Activated T-helper 17 cell treated with anti-CD3 and anti-CD28 coated beads, Interleukin-2, amount 50 U/mL, for 72 hours (primary cell): Measurements from ENCODE around the gene PRTFDC1. TPM values are rescaled to one million over a fixed set of nuclear protein-coding genes. Genes with fewer than 3 reads are reported as not detected.
"Not testable (repeated sequence)": the region's sequence is repeated elsewhere in the genome, so short reads cannot be mapped to it uniquely, and the experiment has no call there.

Experiments
- ATAC-seq: fragments of 150-1000 bp; cut with Tn5 transposase; replicated peaks from 2 replicates; pipeline ENCODE4 v1.10.0; 2021; ENCODE audit warnings: mild to moderate bottlenecking, moderate library complexity
- H3K27ac Mint-ChIP-seq: one replicate; pipeline ENCODE4 v1.8.0; 2022; ENCODE audit warnings: mixed read lengths
- H3K27me3 Mint-ChIP-seq: one replicate; pipeline ENCODE4 v1.8.0; 2022; ENCODE audit warnings: mixed read lengths
- H3K36me3 Mint-ChIP-seq: one replicate; pipeline ENCODE4 v1.8.0; 2022; ENCODE audit warnings: low read depth, mild to moderate bottlenecking, mixed read lengths
- H3K4me1 Mint-ChIP-seq: one replicate; pipeline ENCODE4 v1.8.0; 2022; ENCODE audit warnings: mixed read lengths
- H3K4me3 Mint-ChIP-seq: one replicate; pipeline ENCODE4 v1.8.0; 2022; ENCODE audit warnings: mild to moderate bottlenecking, mixed read lengths
- H3K9me3 Mint-ChIP-seq: one replicate; pipeline ENCODE4 v1.8.0; 2022; ENCODE audit warnings: mixed read lengths
- total RNA-seq, 2 donors: library from RNA; stranded (reverse); gene quantifications; one replicate each; pipeline ENCODE4 v1.2.3, GENCODE V29; 2022

Gene PRTFDC1
- total RNA-seq, 2 donors from 2014 or later: 0.58 to 0.77 TPM

- Mint-ChIP-seq H3K27ac (peak overlapping the region; percentile 25), H3K9me3 (no peaks in the 10 kb centered on the region), H3K4me3 (no peak overlapping the region), H3K4me1 (no peaks in the 10 kb centered on the region), H3K36me3 (no peaks in the 10 kb centered on the region), H3K27me3 (peaks cover 20% of the 10 kb centered on the region)
- ATAC-seq: no peak
Measured at GRCh38 chr10:24849501-24850299, 102.7 kb downstream of the PRTFDC1 start.

GRCh38 chr10:24849051-24849450 is 103.4 kb downstream of the PRTFDC1 start:
- ATAC-seq: no peak
- no peak overlapping the region for H3K4me3 Mint-ChIP-seq
- H3K36me3 Mint-ChIP-seq: no peaks in the 10 kb centered on the region
- H3K9me3 Mint-ChIP-seq: no peaks in the 10 kb centered on the region
- H3K27ac Mint-ChIP-seq: no peak overlapping the region
- H3K4me1 Mint-ChIP-seq: no peaks in the 10 kb centered on the region
- peaks cover 20% of the 10 kb centered on the region for H3K27me3 Mint-ChIP-seq

GRCh38 chr10:24848195-24848594 is 104.2 kb downstream of the PRTFDC1 start:
- no peak overlapping the region for H3K27ac Mint-ChIP-seq
- no peaks in the 10 kb centered on the region for H3K9me3 Mint-ChIP-seq
- no peak overlapping the region for H3K4me3 Mint-ChIP-seq
- no peaks in the 10 kb centered on the region for H3K36me3 Mint-ChIP-seq
- H3K4me1 Mint-ChIP-seq: no peaks in the 10 kb centered on the region
- H3K27me3 Mint-ChIP-seq: peaks cover 20% of the 10 kb centered on the region
- ATAC-seq: no peak

GRCh38 chr10:24847112-24848070 is 105.0 kb downstream of the PRTFDC1 start:
- no peaks in the 10 kb centered on the region for H3K9me3 Mint-ChIP-seq
- no peaks in the 10 kb centered on the region for H3K4me1 Mint-ChIP-seq
- peaks cover 16% of the 10 kb centered on the region for H3K27me3 Mint-ChIP-seq
- ATAC-seq: no peak
- no peak overlapping the region for H3K27ac Mint-ChIP-seq
- H3K4me3 Mint-ChIP-seq: no peak overlapping the region
- H3K36me3 Mint-ChIP-seq: no peaks in the 10 kb centered on the region

- Mint-ChIP-seq H3K36me3 (no peaks in the 10 kb centered on the region), H3K9me3 (no peaks in the 10 kb centered on the region), H3K27me3 (peaks cover 5% of the 10 kb centered on the region), H3K4me1 (no peaks in the 10 kb centered on the region), H3K4me3 (no peak overlapping the region), H3K27ac (no peak overlapping the region)
- no peak for ATAC-seq
Measured at GRCh38 chr10:24844742-24845141, 107.7 kb downstream of the PRTFDC1 start.

- H3K27me3 Mint-ChIP-seq: peaks cover 5% of the 10 kb centered on the region
- H3K27ac Mint-ChIP-seq: no peak overlapping the region
- H3K9me3 Mint-ChIP-seq: no peaks in the 10 kb centered on the region
- H3K4me1 Mint-ChIP-seq: no peaks in the 10 kb centered on the region
- no peak for ATAC-seq
- no peaks in the 10 kb centered on the region for H3K36me3 Mint-ChIP-seq
- H3K4me3 Mint-ChIP-seq: no peak overlapping the region
Measured at GRCh38 chr10:24843256-24843655, 109.2 kb downstream of the PRTFDC1 start.

- Mint-ChIP-seq H3K4me1 (no peaks in the 10 kb centered on the region), H3K36me3 (no peaks in the 10 kb centered on the region), H3K9me3 (no peaks in the 10 kb centered on the region), H3K4me3 (no peak overlapping the region), H3K27ac (no peak overlapping the region), H3K27me3 (peaks cover 5% of the 10 kb centered on the region)
- ATAC-seq: no peak
Measured at GRCh38 chr10:24842856-24843255, 109.5 kb downstream of the PRTFDC1 start.

GRCh38 chr10:24841530-24841929 is 110.9 kb downstream of the PRTFDC1 start:
- no peaks in the 10 kb centered on the region for H3K27me3 Mint-ChIP-seq
- no peaks in the 10 kb centered on the region for H3K4me1 Mint-ChIP-seq
- H3K9me3 Mint-ChIP-seq: peaks cover 4% of the 10 kb centered on the region
- no peak overlapping the region for H3K4me3 Mint-ChIP-seq
- ATAC-seq: no peak
- no peaks in the 10 kb centered on the region for H3K36me3 Mint-ChIP-seq
- no peak overlapping the region for H3K27ac Mint-ChIP-seq

- Mint-ChIP-seq H3K4me1 (no peaks in the 10 kb centered on the region), H3K27ac (no peak overlapping the region), H3K36me3 (no peaks in the 10 kb centered on the region), H3K9me3 (peaks cover 4% of the 10 kb centered on the region), H3K4me3 (no peak overlapping the region), H3K27me3 (peaks cover 4% of the 10 kb centered on the region)
- no peak for ATAC-seq
Measured at GRCh38 chr10:24840784-24841183, 111.6 kb downstream of the PRTFDC1 start.

GRCh38 chr10:24837781-24838180 is 114.6 kb downstream of the PRTFDC1 start:
- not testable (repeated sequence) for H3K27me3 Mint-ChIP-seq, H3K27ac Mint-ChIP-seq, H3K36me3 Mint-ChIP-seq, H3K9me3 Mint-ChIP-seq, ATAC-seq, H3K4me3 Mint-ChIP-seq, H3K4me1 Mint-ChIP-seq

- Mint-ChIP-seq H3K4me1 (no peaks in the 10 kb centered on the region), H3K27ac (no peak overlapping the region), H3K27me3 (peaks cover 4% of the 10 kb centered on the region), H3K4me3 (no peak overlapping the region), H3K9me3 (peaks cover 4% of the 10 kb centered on the region), H3K36me3 (no peaks in the 10 kb centered on the region)
- ATAC-seq: no peak
Measured at GRCh38 chr10:24834869-24835268, 117.5 kb downstream of the PRTFDC1 start.

- H3K27ac Mint-ChIP-seq: peak overlapping the region; percentile 58
- H3K9me3 Mint-ChIP-seq: no peaks in the 10 kb centered on the region
- peak; percentile 33 for ATAC-seq
- no peaks in the 10 kb centered on the region for H3K36me3 Mint-ChIP-seq
- peak overlapping the region; percentile 33 for H3K4me3 Mint-ChIP-seq
- no peaks in the 10 kb centered on the region for H3K27me3 Mint-ChIP-seq
- H3K4me1 Mint-ChIP-seq: peaks cover 29% of the 10 kb centered on the region
Measured at GRCh38 chr10:24826009-24826408, 126.4 kb downstream of the PRTFDC1 start.

- peak; percentile 17 for ATAC-seq
- H3K4me3 Mint-ChIP-seq: peak overlapping the region; percentile 33
- H3K27ac Mint-ChIP-seq: peak overlapping the region; percentile 58
- no peaks in the 10 kb centered on the region for H3K27me3 Mint-ChIP-seq
- no peaks in the 10 kb centered on the region for H3K36me3 Mint-ChIP-seq
- H3K4me1 Mint-ChIP-seq: peaks cover 29% of the 10 kb centered on the region
- H3K9me3 Mint-ChIP-seq: no peaks in the 10 kb centered on the region
Measured at GRCh38 chr10:24825551-24825950, 126.9 kb downstream of the PRTFDC1 start.

GRCh38 chr10:24824536-24824935 is 127.9 kb downstream of the PRTFDC1 start:
- no peak for ATAC-seq
- H3K4me1 Mint-ChIP-seq: peaks cover 29% of the 10 kb centered on the region
- H3K9me3 Mint-ChIP-seq: no peaks in the 10 kb centered on the region
- H3K36me3 Mint-ChIP-seq: no peaks in the 10 kb centered on the region
- peak overlapping the region; percentile 9 for H3K4me3 Mint-ChIP-seq
- peak overlapping the region; percentile 73 for H3K27ac Mint-ChIP-seq
- H3K27me3 Mint-ChIP-seq: no peaks in the 10 kb centered on the region

GRCh38 chr10:24824124-24824523 is 128.3 kb downstream of the PRTFDC1 start:
- H3K9me3 Mint-ChIP-seq: no peaks in the 10 kb centered on the region
- peaks cover 29% of the 10 kb centered on the region for H3K4me1 Mint-ChIP-seq
- H3K27me3 Mint-ChIP-seq: no peaks in the 10 kb centered on the region
- no peaks in the 10 kb centered on the region for H3K36me3 Mint-ChIP-seq
- ATAC-seq: peak; percentile 70
- H3K4me3 Mint-ChIP-seq: peak overlapping the region; percentile 9
- peak overlapping the region; percentile 73 for H3K27ac Mint-ChIP-seq
